ENCODE results near the gene UBR2.
"Not testable (repeated sequence)": the region's sequence is repeated elsewhere in the genome, so short reads cannot be mapped to it uniquely, and the experiment has no call there.

The UBR2 gene

DNA sequence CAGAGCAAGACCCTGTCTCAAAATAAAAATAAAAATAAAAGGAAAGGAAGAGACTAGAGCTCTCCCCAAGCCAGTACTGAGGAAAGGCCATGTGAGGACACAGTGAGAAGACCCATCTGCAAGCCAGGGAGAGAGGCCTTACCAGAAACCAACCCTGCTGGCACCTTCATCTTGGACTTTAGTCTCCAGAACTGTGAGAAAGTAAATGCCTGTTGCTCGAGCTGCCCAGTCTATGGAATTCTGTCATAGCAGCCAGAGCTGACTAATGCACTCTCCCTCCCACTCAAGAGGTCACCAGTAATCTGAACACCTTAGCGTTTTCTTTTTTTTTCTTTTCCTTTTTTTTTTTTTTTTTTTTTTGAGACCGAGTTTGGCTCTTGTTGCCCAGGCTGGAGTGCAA, 165.9 kb downstream of the UBR2 start:
- DNase-seq = no peak

- not testable (repeated sequence) for DNase-seq
These were observed 170.1 kb downstream of the UBR2 start for GRCh38 chr6:42733867-42734481.

DNA sequence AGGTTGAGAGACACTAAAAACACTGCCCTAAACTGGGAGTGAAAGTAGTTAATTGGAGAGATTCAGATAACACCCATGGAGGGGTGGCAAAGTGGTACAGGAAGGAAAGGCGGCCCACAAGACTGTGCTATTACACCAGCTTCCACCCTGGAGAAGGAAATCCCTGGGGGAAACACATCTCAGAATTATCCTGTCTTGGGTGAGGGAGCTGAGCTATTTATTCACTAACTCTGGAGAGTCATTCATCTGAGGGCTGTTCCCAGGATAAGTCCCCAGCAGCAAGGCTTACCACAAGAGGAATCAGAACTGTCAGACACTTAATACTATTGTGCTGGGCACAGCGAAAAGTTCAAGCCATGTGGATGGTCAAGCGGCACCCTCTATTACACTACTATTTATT, 172.1 kb downstream of the UBR2 start:
- no peak for DNase-seq

GRCh38 chr6:42740725-42741124, 176.9 kb downstream of the UBR2 start:
- DNase-seq = no peak

DNA sequence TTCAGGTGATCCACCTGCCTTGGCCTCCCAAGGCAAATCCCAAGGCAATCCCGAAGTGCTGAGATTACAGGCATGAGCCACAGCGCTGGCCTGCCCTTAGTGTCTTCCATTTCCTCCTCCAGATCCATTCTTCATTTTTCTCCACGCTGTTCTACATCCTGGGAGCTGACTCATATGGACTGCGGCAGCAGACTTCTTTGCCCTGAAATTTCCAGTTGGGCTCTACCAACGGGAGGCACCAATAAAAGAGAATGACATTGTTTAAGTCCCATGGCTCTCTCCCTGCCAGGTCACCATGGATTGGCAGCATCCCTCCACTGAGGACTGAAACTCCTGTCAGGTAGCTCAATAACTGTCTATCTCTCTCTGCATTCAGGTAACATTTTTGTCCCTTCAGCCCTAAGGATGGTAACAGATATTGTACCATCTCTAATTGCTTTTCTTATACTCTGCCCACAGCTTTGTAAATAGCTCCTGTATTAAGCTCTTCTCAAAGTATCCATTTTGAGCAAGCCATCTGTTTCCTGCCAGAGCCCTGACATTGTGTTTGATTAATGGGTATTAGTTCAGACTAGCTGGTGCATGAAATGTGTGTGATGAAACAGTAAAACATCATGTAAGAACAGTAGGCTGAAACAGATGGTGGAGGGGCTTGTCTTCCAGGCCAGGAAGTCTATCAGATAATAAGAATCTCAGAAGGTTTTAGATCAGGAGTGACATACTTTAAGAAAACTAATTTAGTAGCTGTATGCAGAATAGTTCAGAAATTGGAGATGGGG, 178.5 kb downstream of the UBR2 start:
- DNase-seq = no peak
